GM12873 (cell line): ENCODE measurements around the gene PARVB.

Source experiments
- CTCF ChIP-seq: IDR thresholded peaks from 2 replicates; pipeline ENCODE4 v1.5.1; 2012; ENCODE audit warnings: low read depth, mild to moderate bottlenecking, moderate library complexity, low read length, control low read depth; ENCODE audit not compliant: insufficient read depth; ENCODE audit errors: missing control alignments

The PARVB gene

GRCh38 chr22:44107340-44107739 lies 83.2 kb downstream of the PARVB start:
- no peak for TF ChIP-seq CTCF

- no peak for TF ChIP-seq CTCF
Observed at GRCh38 chr22:44108076-44108475, 84.0 kb downstream of the PARVB start.

GRCh38 chr22:44108806-44109385 lies 84.8 kb downstream of the PARVB start:
- no peak for TF ChIP-seq CTCF

- TF ChIP-seq CTCF = no peak
Observed at GRCh38 chr22:44109416-44109815, 85.3 kb downstream of the PARVB start.

- TF ChIP-seq CTCF = no peak
Observed at GRCh38 chr22:44111562-44112155, 87.6 kb downstream of the PARVB start.

GRCh38 chr22:44112191-44112590 lies 88.1 kb downstream of the PARVB start:
- TF ChIP-seq CTCF = no peak

- TF ChIP-seq CTCF = no peak
Observed at GRCh38 chr22:44116331-44116730, 92.2 kb downstream of the PARVB start.
